HG03457 (cell line): ENCODE measurements around the gene ARF3.

Source experiments
- ATAC-seq: cut with Tn5 transposase; IDR thresholded peaks from one replicate; pipeline ENCODE4 v1.9.1; 2021; ENCODE audit warnings: moderate number of reproducible peaks; ENCODE audit not compliant: unreplicated experiment

Gene ARF3

DNA sequence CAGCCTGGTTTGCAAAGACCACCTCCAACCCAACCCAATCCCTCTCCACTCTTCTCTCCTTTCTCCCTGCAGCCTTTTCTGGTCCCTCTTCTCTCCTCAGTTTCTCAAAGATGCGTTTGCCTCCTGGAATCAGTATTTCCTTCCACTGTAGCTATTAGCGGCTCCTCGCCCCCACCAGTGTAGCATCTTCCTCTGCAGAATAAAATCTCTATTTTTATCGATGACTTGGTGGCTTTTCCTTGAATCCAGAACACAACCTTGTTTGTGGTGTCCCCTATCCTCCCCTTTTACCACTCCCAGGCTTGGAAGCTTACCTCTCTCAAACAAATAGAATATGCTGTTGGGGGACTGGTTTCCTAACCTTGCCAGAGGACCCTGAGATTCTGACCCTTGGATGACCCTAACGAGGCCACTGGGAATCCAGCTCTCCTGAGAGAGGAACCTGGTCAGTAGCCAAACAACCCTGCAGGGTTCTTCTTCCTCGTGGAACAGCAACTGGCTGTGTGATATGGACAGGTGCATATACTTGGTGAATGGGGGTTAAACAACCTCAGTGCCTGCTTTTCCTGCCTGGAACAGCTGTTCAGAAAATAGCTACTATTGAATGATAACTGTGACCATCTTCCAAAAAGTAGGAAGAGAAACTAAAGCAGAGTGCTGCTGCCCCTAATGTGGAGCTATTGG is 25.3 kb upstream of the ARF3 start:
- no peak for ATAC-seq

DNA sequence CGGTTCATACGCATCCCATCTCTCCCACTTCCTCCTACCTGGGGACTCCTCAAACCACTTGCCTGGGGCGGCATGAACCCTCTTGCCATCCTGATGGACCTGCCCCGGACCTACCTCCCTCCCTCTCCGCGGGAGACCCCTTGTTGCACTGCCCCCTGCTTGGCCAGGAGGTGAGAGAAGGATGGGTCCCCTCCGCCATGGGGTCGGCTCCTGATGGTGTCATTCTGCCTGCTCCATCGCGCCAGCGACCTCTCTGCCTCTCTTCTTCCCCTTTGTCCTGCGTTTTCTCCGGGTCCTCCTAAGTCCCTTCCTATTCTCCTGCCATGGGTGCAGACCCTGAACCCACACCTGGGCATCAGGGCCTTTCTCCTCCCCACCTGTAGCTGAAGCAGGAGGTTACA is 24.5 kb upstream of the ARF3 start:
- no peak for ATAC-seq

DNA sequence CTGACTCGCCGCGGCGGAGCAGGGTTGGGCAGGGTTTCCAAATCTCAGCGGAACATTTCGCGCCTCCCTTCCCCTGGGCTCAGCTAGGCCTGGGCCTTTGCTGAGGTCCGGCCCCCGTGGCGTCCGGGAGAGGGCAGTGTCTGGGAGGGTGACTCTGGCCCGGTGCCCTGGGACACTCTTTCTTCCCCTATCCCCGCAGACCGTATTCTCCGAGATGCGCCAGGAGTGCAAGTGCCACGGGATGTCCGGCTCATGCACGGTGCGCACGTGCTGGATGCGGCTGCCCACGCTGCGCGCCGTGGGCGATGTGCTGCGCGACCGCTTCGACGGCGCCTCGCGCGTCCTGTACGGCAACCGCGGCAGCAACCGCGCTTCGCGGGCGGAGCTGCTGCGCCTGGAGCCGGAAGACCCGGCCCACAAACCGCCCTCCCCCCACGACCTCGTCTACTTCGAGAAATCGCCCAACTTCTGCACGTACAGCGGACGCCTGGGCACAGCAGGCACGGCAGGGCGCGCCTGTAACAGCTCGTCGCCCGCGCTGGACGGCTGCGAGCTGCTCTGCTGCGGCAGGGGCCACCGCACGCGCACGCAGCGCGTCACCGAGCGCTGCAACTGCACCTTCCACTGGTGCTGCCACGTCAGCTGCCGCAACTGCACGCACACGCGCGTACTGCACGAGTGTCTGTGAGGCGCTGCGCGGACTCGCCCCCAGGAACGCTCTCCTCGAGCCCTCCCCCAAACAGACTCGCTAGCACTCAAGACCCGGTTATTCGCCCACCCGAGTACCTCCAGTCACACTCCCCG is 23.9 kb upstream of the ARF3 start:
- no peak for ATAC-seq

DNA sequence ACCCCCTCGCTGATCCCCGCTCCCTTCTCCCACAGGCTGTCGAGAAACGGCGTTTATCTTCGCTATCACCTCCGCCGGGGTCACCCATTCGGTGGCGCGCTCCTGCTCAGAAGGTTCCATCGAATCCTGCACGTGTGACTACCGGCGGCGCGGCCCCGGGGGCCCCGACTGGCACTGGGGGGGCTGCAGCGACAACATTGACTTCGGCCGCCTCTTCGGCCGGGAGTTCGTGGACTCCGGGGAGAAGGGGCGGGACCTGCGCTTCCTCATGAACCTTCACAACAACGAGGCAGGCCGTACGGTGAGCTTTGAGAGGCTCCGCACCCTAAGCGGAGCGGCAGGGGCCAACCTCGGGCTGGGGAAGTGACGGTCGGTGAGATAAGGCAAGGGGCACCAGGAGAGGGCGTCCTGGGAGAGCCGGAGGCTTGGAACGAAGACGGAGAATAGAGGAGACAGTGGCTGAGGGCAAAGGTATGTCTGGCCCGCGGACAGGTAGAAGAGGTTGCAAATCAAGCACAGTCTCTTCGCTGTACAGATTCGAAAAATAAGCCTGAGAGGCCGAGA is 23.2 kb upstream of the ARF3 start:
- no peak for ATAC-seq

DNA sequence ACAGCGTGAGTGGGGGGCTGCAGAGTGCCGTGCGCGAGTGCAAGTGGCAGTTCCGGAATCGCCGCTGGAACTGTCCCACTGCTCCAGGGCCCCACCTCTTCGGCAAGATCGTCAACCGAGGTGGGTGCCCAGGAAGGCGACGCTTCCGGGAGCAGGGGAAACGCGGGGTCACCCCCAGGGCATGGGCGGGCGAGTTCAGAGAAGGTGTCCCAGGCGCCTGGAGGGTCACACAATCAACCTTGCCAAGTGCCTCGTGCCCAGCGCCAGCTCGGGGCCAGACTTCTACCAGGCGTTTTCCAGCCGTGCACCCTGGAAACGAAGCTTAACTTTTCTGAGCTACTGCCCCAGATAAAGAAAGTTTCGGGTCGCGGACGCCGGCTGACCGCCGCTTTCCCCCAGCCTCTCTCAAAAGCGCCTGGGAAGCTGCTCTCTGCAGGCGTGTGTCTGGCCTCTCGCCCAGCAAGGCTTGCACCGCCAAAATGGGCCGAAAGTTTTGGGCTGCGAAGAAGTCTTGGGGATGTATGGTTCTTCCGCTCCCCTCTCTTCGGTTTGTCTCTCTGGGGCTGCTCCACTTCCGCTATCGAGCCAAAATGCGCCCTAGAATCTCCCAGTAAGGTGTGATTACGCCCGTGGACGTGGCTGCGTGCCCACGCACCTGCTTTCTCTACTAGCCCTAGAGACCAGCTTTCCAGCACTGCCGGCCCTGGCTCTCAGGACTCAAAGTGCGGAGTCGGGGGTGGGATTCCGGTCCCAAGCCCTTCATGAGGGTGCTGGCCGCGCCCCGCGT is 22.5 kb upstream of the ARF3 start:
- no peak for ATAC-seq

DNA sequence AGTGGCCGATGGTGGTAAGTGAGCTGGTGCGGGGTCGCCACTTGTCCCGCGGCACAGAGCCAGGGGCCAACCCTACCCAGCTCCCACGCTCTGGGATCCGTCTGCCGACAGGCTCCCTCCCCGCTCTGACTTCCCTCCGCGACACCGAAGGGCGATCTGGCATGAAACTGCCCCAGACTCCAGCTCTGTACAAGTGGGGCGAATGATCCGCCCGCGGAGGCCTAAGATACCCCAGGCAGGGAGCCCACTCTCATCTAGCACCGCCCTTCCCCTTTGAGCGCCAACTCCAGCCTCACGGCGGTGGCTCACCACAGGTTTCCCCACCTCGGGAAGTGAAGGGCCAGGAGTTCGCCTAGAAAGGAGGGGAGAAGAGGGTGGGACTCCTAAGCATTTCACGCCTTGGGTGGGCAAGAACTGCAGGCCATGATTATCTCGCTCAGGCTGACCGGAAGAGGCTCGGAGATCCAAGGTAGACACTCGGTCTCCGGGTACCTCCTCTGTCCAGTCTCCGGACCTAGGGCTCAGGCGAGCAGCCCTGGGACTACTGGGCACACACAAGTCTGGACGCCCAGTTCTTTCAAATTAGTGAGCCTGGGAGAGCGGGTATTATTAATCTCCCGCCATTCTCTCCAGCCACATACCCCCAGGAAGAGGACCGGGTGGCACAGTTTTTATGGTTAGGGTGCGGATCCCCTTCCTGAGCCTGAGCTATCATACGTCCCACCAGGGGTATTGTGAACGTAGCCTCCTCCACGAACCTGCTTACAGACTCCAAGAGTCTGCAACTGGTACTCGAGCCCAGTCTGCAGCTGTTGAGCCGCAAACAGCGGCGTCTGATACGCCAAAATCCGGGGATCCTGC is 21.7 kb upstream of the ARF3 start:
- no peak for ATAC-seq

DNA sequence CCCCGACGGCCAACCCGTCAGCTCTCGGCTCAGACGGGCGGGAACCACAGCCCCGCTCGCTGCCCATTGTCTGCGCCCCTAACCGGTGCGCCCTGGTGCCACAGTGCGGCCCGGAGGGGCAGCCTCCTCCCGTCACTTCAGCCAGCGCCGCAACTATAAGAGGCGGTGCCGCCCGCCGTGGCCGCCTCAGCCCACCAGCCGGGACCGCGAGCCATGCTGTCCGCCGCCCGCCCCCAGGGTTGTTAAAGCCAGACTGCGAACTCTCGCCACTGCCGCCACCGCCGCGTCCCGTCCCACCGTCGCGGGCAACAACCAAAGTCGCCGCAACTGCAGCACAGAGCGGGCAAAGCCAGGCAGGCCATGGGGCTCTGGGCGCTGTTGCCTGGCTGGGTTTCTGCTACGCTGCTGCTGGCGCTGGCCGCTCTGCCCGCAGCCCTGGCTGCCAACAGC is 21.0 kb upstream of the ARF3 start, which contains the start of gene WNT1:
Gene WNT1 (plus strand): TSS at position 32 of the 450 bp plus-strand sequence. CDS start 329 bp downstream, at position 361.
- no peak for ATAC-seq

DNA sequence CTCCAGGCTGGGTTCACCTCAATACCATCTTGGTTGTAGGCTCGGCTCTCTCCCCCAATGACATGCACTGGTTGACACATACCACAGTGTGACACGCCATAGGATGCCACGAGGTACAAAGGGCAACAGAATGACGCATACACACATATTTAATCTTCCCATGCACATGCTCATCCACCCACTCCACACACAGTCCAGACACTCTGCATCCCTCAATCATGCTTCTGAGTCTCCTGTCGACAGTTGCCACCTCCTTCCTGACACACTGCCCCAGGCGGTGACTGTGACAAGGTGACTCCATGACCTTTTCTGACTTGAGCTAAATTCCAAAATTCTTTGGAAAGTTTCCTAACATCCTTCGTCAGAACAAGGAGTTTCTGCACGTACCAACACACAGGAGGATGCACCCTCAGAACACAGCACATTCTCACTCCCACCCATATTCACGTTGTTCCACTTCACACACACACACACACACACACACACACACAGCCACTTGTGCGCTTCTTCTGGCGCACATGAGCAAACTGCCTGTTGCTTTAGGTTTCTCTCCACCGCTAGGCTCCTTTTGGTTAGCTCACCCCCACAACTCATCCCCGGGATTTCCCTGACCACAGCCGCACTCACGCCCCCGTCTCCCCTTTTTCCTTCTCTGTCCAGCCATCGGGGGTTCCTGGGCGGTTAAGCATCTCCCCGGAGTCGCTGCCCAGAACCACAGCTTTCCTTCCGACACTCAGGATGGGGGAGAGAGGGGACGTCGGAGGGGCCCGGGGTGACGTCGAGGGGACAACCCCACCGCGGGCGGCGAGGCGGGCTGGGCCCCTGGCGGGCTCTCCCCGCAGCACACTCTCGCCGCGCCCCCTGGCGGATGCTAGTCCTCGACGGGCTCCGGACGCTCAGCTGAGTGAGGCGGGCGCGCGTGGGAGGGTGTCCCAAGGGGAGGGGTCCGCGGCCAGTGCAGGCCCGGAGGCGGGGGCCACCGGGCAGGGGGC is 20.3 kb upstream of the ARF3 start:
- peak; percentile 50 for ATAC-seq

DNA sequence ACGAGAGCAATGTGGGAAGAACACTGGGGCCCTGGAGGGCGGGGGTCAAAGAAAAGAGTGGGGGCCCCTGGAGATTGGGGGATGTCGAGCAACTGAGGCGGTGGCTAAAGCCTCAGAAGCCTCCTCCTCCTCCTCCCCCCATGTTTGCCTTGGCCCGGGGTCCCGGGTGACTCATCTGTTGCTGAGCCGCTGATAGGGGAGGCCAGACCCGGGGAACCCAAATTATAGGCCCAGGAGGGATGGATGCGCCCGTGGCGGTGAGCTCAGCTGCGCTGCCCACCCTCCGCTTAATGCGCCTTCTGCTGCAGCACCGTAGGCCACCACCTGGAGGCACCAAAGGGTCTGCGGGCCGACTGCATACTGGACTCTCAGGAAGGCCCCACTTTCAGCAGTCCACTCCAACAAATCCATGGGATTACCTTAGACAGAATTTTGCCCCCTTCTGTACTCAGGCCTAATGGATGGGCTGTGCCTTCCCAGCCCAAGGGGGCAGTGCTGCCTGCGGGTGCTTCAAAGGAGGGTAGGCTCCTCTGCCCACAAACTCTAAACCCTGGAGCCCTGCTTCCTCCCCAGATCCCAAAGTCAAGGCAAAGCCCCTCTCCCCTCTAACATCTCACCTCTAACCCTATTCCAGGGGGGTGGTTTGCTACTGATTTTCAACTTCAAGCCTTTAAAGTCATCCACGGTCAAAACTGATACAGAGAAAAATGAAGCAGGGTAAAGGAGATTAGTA is 16.8 kb upstream of the ARF3 start:
- ATAC-seq = no peak

DNA sequence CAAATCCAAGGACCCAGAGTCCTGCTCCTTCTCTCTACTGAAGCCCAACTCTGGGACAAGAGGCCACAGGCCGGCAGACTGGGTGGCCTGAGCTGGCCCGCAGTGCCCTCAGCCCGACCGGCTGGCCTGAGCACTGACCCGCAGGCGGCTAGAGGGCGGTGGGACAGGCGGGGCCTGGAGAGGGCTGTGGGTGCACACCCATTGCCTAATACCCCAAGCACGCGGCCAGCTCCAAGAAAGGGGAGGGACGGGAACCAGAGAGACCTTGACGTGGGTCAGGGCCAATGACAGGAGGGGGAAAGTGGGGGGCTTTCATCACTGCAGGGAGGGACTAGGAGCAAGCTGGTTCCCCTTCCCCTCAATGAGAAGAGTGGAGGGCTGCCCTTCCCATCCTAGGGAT is 16.2 kb upstream of the ARF3 start:
- ATAC-seq = no peak

DNA sequence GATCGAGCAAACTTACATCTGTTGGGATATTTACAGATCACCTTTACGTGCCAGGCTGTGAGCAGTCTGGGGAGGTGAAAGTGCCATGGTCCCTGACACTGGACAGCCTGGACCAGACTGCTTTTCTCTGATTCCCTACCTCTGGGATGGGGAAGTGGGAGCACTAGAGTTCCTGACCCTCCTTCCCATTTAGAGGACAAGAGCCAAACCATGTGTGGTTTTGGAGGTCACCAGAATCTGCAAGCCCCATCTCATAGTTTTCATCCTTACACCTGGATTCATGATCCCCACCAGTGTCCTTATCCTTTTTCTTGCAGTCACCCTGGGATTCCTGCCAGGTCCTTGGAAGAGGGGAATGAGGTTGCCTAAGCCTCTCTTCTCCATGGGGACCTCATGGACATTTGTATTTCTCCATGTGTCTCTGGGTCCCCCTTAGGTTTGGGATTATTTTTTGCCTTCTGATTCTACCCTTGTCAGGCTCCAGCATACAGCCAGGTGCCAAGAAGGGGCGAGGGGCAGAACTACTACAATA is 15.7 kb upstream of the ARF3 start:
- no peak for ATAC-seq

DNA sequence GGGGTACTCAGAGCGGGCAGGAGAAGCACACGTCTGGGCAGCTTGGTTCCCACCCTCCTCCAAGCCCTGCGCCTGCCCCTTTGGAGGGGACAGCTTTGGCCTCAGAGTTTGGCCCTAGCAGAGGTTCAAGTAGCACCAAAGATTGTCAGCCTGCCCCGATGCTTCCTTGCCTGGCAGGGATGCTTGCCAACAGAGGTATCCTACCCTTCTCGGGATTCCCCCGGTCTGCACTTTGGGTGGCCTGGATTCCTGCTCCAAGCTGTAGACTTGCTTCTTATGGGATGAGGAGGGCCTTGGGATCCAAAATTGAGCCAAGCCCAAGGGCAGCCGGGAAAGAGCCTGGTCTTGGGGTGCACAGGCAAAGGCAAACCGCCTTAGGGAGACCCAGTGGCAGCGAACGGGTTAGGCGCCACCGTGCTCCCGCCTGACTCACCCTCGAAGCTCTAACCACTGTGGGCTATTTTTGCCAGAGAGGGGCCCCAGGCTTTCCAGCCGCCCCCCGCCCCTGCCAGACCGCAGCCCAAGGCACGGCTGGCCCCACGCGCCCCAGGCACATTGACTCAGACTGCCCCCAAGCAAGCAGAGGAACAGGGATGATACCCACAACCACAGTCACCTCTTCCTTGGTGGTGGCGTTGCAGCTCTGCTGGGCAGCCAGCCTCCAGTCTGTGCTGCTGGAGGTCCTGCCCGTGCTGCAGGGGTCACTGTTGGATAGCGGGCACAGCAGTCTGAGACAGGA is 15.1 kb upstream of the ARF3 start:
- no peak for ATAC-seq

DNA sequence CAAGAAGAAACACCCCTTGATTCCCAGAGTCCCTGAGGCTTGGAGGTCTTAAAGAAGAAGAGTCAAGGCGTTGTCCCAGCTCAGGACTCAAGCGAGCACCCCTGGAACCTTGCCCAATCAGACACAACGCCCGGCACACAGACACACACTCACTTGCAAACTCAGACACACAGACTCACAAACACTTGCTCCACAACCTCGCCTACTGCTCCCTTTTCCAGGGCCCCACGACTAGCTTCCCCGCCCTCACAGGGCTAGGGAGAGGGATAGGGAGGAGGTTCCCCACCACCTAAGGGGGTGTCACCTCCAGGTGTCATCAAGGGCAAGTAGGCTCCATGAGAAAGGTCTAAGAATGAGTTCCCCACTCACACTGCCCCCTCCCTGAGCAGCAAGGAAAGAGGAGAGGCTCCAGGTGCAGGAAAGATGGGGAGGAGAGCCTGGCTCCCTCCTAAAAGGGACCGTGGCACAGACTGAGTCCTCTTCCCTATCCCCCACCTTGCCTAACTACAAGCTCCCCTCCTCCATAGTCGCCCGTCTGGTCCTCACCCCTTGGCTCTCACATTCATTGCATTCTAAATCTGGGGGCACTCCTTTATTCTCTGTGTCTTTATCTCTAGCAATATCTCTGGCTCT is 13.5 kb upstream of the ARF3 start:
- no peak for ATAC-seq

DNA sequence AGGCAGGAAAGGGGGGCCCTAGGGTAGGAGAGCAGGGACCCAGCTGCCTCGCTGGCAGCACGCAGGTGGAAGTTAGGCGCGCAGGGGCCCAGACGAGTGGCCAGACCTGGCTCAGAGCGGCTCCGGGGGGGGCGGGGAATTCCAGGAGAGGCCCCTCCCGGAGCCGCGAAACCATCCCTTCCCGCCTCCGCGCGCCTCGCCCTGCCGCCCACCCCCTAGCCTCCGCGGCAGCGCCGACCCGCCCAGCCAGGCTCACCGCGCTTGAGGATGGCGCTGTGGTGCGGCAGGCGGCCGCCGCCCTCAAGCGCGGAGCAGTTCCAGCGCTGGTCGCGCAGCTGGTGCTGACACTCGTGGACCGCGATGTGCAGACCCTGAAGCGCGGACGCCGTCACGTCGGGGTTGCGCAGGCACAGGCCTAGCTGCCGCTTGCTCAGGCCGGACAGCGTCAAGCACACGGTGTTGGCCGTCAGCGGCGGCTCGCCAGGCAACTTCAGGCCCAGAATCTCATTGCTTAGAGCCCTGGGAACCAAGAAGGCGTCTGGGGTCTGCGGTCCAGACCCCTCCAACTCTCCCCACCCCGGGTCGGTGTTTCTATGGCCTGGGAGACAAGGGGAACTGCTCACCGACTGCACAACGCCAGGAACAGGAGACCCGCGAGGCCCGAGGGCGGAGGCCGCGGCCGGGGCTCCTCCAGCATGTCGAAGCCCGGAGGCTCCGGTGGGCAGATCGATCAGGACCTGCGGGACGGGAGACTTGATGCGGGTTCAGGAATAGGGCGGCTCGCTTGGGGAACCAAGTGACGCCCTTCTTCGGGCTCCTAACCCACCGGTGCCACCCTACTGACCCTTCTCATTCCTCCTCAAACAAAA is 12.8 kb upstream of the ARF3 start:
- ATAC-seq = no peak

DNA sequence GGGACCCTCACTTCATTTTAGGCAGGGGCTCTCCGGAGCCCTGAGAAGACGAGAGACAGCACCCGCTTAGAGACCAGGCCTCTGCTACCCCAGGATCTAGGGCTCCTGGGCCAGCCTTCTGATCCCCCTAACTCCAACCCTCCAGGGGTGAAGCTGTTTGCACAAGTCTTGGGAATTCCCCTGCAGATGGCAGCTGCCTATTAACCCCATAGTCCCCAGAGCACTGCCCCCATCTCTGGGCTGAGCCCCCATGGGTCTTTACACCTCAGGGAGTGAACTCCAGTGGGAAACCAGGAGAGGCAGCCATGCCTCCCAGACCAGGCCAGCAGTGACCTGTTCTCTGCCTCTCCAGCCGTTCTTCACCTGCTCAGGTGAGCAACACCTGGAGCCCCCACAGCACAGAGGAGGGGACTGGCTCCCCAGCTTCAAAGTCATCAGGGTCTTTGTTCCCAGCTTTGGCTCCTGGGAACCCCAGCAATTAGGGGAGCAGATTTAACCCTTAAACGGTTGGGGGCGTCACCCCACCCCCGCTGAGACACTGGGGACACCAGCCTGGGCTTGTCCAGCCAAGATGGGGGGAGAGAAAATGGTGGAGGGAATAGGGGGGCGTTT is 12.0 kb upstream of the ARF3 start:
- no peak for ATAC-seq

DNA sequence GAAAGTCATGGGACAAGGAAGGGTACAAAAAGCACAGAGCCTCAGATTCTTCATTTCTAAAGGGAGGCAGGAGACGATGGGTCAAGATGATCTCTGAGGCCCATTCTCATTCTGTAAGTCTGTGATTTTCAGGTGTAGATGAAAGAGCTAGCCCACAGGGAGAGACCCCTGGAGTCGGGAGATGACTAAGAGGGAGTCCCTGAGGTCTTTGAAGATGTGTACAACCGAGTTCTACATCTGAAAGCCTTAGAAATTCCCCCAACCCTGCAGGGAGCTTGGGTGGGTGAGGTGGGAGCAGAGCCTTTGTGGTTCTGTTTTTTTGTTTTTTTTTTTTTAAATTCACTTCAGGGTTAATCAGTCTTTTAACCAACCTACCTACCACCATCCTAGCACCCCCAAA is 11.2 kb upstream of the ARF3 start:
- no peak for ATAC-seq
